IPS-15b (cell line): ENCODE data around the gene FEZ2.

ENCODE experiments used
- H3K27me3 ChIP-seq: one replicate; pipeline ENCODE4 v1.6.1; 2013; ENCODE audit warnings: low read length; ENCODE audit not compliant: control insufficient read depth, insufficient read depth
- H3K36me3 ChIP-seq: one replicate; pipeline ENCODE4 v1.6.1; 2013; ENCODE audit warnings: low read length; ENCODE audit not compliant: control insufficient read depth, insufficient read depth
- H3K4me1 ChIP-seq: one replicate; pipeline ENCODE4 v1.6.1; 2013; ENCODE audit warnings: mild to moderate bottlenecking, low read length; ENCODE audit not compliant: control insufficient read depth, insufficient read depth
- H3K4me3 ChIP-seq: one replicate; pipeline ENCODE4 v1.5.1; 2013; ENCODE audit warnings: low read depth, low read length
- H3K9ac ChIP-seq: one replicate; pipeline ENCODE4 v1.6.1; 2013; ENCODE audit warnings: low read depth, mild to moderate bottlenecking, low read length
- H3K9me3 ChIP-seq: one replicate; pipeline ENCODE4 v1.6.1; 2013; ENCODE audit warnings: mild to moderate bottlenecking, low read length; ENCODE audit not compliant: control insufficient read depth, insufficient read depth

Gene FEZ2

DNA sequence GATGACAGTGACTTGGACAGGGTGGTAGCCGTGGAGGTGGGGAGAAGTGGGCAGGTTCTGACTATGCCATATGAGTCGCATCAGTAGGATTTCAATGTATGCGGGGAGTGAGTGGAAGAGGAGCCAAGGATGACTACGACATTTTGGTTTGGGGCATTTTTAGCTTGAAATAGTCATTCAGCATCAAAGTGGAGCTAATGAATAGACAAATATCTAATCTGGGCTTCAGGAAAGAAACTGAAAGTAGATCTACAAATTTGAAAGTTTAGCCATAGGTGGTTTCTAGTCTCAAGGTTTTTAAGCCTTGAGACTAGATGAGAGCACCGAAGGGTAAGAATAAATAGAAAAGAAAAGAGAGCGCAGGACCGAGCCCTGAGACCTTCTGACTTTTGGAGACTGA is 58.3 kb downstream of the FEZ2 start:
- no peaks in the 10 kb centered on the region for H3K27me3 ChIP-seq
- H3K4me3 ChIP-seq: no peak overlapping the region
- H3K4me1 ChIP-seq: no peaks in the 10 kb centered on the region
- no peak overlapping the region for H3K9ac ChIP-seq
- peaks cover 4% of the 10 kb centered on the region for H3K36me3 ChIP-seq
- no peaks in the 10 kb centered on the region for H3K9me3 ChIP-seq

DNA sequence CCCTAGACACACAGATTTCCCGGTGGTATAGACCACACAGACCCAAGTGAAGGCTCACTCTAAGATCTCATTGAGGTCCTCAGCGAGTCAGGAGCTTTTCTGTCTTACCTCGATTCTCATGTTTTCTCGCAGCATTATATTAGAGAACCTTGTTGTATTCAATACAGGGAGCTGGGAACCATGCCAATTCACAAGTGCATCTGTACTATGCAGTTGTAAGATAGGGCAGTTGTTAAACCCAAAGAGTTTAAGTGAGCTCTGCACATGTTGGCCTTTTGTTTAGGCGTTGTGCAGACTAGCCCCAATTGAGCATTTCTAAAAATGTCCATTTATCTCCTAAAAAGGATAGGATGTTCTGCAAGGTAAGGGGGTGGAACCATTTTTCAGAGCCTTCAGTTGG is 59.6 kb downstream of the FEZ2 start:
- Histone ChIP-seq H3K4me3 (no peak overlapping the region), H3K27me3 (no peaks in the 10 kb centered on the region), H3K9me3 (no peaks in the 10 kb centered on the region), H3K4me1 (no peaks in the 10 kb centered on the region), H3K9ac (no peak overlapping the region), H3K36me3 (peaks cover 4% of the 10 kb centered on the region)

DNA sequence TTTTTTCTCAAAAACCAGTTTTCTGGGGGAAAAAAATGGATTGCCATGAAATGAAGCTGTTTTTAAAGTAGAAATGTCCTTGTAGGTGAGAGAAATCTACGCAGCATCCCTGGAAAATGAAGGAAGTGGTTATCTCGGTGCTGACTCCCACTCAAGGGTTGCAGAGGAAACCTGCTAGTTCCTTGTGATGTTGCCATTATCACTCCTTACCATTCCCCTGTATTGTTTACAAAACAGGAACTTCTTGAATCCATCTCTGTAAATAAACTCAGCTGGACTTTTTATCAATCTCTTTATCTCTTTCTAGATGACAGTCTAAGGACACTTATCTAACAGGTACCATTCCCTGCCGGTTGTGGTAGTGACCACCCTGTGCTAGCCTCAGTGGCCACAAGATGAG is 61.2 kb downstream of the FEZ2 start:
- Histone ChIP-seq H3K27me3 (no peaks in the 10 kb centered on the region), H3K4me3 (no peak overlapping the region), H3K9ac (no peak overlapping the region), H3K4me1 (no peaks in the 10 kb centered on the region), H3K9me3 (no peaks in the 10 kb centered on the region), H3K36me3 (peaks cover 4% of the 10 kb centered on the region)

DNA sequence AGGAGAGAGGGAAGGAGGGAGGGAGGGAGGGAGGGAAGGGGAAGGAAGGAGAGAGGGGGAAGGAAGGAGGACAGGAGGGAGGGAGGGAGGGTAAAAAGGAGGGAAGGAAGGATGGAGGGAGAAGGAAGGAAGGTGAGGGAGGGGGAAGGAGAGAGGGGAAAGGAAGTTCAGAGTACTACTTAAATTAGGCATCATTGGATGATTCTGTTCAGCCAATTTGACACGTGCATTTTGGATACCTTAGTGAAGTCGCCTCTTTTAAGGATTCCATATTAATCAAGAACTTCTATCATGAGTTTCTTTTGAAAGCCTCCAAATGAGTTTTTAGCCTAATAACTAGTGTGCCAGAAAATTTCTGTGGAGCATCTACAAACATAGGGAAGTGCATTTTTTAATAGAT is 62.9 kb downstream of the FEZ2 start:
- Histone ChIP-seq H3K9me3 (no peaks in the 10 kb centered on the region), H3K4me3 (no peak overlapping the region), H3K27me3 (no peaks in the 10 kb centered on the region), H3K4me1 (no peaks in the 10 kb centered on the region), H3K36me3 (peaks cover 4% of the 10 kb centered on the region), H3K9ac (no peak overlapping the region)

DNA sequence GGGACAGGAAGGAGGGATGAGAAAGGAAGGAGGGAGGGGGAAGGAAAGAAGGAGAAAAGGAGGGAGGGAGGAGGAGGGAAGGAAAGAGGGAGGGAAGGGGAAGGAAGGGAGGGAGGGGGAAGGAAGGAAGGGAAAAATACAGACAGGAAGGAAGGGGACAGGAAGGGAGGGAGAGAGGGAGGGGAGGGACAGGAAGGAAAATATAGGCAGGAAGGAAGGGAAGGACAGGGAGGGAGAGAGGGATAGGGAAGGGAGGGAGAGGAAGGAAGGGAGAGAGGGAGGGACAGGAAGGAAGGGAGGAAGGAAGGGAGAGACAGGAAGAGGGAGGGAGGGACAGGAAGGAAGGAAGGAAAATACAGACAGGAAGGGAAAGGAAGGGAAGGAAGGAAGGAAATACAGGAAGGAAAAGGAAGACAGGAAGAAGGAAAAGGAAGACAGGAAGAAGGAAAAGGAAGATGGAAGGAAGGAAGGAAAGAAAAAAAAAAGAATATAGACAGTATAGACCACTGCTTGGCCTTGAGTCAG is 63.6 kb downstream of the FEZ2 start:
- no peak overlapping the region for H3K9ac ChIP-seq
- H3K9me3 ChIP-seq: no peaks in the 10 kb centered on the region
- no peaks in the 10 kb centered on the region for H3K4me1 ChIP-seq
- no peaks in the 10 kb centered on the region for H3K27me3 ChIP-seq
- peaks cover 4% of the 10 kb centered on the region for H3K36me3 ChIP-seq
- H3K4me3 ChIP-seq: no peak overlapping the region

DNA sequence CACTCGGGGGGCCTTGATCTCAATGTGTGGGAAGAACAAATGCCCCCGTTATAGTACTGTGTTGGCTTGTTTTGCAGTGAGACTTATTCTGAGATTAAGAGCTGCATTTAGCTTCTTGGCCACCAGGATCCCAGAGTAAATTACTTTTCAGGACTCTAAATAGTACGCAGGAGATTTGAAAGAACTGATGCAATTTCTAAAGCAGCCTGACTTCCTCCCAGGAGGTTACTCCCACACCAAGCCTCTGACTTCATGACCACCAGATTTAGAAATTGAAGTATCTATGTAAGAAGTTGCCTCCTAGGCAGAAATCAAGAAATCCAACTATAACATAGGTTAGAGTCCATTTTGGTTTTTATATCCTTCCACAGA is 67.0 kb downstream of the FEZ2 start:
- Histone ChIP-seq H3K4me1 (no peaks in the 10 kb centered on the region), H3K9me3 (no peaks in the 10 kb centered on the region), H3K9ac (no peak overlapping the region), H3K36me3 (no peaks in the 10 kb centered on the region), H3K27me3 (no peaks in the 10 kb centered on the region), H3K4me3 (no peak overlapping the region)

DNA sequence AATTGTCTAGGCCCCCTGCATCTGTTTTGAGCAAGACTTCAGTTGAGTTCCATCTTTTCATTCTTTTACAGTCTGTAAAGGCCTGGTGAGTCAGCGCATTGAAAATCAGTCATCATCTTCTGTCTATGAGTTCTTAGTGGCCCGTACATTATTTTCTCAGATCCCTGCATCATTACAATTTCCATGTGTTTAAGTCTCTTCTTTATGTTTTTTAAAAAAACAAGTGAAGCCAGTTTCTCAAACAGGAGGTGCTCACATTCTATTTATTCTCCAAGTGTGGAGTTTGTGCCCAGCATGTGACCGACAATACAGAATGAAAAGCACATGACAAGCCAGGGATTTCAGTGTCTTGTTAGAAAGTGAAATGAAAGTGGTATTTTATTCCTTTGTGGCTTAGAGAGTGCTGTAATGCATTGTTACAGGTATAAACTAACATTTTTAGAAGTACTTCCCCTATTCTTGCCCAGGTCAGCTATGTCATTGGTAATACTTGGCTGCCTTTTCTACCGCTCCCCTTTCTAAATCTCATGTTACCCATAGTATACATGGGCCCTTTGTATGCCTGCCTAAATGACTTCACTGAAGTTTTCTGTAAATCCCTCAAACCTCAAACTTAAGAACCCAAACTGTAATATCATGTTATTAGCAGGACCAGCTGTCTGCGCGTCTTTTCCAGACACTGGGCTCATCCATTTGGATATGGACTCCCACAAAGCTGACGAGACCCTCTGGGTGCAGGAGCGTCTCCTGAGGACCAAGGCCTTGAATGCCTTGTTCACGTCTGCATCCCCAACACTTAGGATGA is 67.6 kb downstream of the FEZ2 start:
- Histone ChIP-seq H3K4me1 (no peaks in the 10 kb centered on the region), H3K9me3 (no peaks in the 10 kb centered on the region), H3K4me3 (no peak overlapping the region), H3K36me3 (no peaks in the 10 kb centered on the region), H3K9ac (no peak overlapping the region), H3K27me3 (no peaks in the 10 kb centered on the region)

DNA sequence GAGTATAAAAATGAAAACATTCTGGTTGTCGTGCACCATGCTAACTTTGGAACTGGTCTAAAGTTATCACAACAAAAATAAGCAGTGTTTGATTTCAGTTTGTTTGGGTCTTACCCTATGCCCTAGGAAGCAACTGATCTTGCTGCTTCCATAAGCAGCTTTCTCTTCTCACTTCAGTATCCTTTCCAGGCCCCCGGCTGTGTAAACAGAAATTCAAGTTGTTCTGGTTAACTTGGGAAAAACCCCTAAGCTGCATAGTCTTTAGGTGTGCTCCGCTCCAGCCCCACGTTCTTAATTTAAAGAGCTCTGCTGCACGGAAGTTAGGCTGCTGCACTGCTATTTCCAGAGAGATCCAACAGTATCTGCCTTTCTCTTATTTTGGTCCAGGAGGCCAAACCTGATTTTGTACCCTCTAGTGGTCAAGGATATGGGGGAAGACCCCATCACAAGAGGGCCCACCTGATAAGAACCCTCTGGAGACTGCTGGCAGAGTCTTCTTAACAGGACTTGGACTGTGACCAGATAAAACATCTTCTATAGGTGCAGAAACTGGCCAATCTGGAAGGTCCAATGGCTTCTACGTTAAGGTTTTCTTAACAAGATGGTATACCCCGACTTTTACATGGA is 69.1 kb downstream of the FEZ2 start:
- no peaks in the 10 kb centered on the region for H3K36me3 ChIP-seq
- no peak overlapping the region for H3K4me3 ChIP-seq
- no peak overlapping the region for H3K9ac ChIP-seq
- H3K9me3 ChIP-seq: no peaks in the 10 kb centered on the region
- no peaks in the 10 kb centered on the region for H3K27me3 ChIP-seq
- H3K4me1 ChIP-seq: no peaks in the 10 kb centered on the region

DNA sequence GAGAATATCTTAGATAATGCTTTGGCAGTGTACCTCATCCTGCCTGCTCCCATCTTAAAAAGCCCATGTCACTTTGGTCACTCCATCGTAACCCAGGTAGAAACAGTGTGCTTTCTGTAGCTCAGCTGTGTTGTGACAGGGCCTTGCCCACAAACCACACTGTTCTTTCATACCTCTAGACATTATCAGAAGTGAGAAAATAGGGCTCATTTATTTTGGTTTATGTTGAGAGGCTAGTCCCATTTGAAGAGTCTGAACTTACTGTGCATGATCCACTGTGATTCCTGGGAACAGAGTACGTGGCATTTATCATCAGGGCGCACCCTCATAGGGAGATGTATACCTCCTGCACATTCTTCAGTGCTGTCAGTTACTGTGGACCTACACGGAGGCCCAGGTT is 69.7 kb downstream of the FEZ2 start:
- Histone ChIP-seq H3K4me1 (no peaks in the 10 kb centered on the region), H3K36me3 (no peaks in the 10 kb centered on the region), H3K4me3 (no peak overlapping the region), H3K27me3 (no peaks in the 10 kb centered on the region), H3K9me3 (no peaks in the 10 kb centered on the region), H3K9ac (no peak overlapping the region)

DNA sequence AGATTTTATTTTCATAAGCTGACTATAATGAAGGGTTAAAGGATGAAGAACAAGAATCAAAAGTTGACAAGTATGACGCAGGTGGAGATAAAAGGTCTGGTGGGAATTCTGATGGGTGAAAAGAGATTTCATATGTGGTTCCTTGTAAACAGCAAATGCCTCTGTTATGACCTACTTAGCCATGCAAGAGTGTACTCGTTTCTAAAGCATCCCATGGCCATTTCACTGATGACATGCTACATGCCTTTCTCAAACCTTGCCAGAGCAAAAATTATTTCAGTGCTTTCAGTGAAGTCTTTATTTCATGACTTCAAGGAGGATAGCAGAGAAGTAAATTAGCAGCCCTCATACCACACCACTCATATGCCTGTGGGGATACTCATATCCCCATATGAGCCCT is 71.7 kb downstream of the FEZ2 start:
- Histone ChIP-seq H3K9me3 (no peaks in the 10 kb centered on the region), H3K27me3 (no peaks in the 10 kb centered on the region), H3K36me3 (peaks cover 6% of the 10 kb centered on the region), H3K4me3 (no peak overlapping the region), H3K9ac (no peak overlapping the region), H3K4me1 (no peaks in the 10 kb centered on the region)

DNA sequence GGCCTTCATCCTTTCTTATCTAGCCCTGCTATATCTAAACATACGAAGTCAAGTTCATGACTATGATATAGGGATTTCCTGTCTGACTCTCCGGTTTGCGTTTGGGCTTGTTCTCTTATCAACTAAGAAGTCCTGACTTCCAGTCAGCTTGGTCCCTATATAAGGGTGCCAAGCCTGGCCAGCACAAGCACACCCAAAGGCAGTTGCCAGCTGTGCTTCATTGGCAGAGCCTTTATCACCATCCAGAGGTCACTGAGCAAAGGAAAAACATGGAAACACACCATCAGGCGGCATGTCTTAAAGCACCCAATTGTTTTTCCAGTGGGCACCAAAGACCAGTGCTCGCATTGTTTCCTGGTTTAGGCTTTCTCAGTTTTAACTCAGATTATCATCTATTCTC is 72.7 kb downstream of the FEZ2 start:
- Histone ChIP-seq H3K9me3 (no peaks in the 10 kb centered on the region), H3K36me3 (peaks cover 6% of the 10 kb centered on the region), H3K27me3 (no peaks in the 10 kb centered on the region), H3K4me1 (no peaks in the 10 kb centered on the region), H3K4me3 (no peak overlapping the region), H3K9ac (no peak overlapping the region)

DNA sequence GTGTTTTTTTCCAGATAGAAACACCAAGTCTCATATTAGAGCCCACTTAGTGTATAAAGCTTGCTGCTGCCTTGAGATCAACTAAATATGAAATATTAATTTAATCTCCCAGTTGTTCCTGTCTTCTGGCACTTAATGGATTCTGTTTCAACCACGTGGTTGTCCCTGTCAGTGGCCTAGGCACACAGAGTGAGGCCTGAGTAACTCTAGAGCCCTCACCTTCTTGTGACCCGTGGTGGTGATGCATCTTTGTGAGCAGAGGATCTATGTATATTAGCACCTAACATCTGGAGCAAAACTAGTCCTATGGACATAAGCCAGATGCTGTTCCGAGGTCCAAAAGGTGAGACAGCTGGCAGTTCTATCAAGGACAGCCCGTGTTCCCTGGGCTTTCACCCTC is 74.8 kb downstream of the FEZ2 start:
- H3K4me1 ChIP-seq: no peaks in the 10 kb centered on the region
- H3K36me3 ChIP-seq: peaks cover 6% of the 10 kb centered on the region
- H3K9me3 ChIP-seq: no peaks in the 10 kb centered on the region
- H3K4me3 ChIP-seq: no peak overlapping the region
- no peaks in the 10 kb centered on the region for H3K27me3 ChIP-seq
- no peak overlapping the region for H3K9ac ChIP-seq
